NCI-H82 treated with DMSO at 0.1 percent for 48 hours (cell line): ENCODE results near the gene DDX42.
"Not testable (repeated sequence)": the region's sequence is repeated elsewhere in the genome, so short reads cannot be mapped to it uniquely, and the experiment has no call there.

Experiments used
- DNase-seq: peaks from one replicate; lab custom pipeline; 2025; ENCODE audit not compliant: unreplicated experiment; lab: John Stamatoyannopoulos, UW

DDX42 gene

GRCh38 chr17:63780507-63780906, 6.5 kb downstream of the DDX42 start:
- no peak for DNase-seq

GRCh38 chr17:63780928-63781327, 7.0 kb downstream of the DDX42 start:
- no peak for DNase-seq

- no peak for DNase-seq
Observed at GRCh38 chr17:63783522-63783921, 9.6 kb downstream of the DDX42 start.

GRCh38 chr17:63785556-63785955, 11.6 kb downstream of the DDX42 start:
- no peak for DNase-seq

- DNase-seq: no peak
Observed at GRCh38 chr17:63786117-63786516, 12.1 kb downstream of the DDX42 start.

GRCh38 chr17:63786971-63787711, 13.2 kb downstream of the DDX42 start:
- DNase-seq: no peak

GRCh38 chr17:63790057-63790456, 16.1 kb downstream of the DDX42 start:
- DNase-seq: no peak

- DNase-seq: no peak
Observed at GRCh38 chr17:63792055-63792729, 18.2 kb downstream of the DDX42 start.

GRCh38 chr17:63796375-63796774, 22.4 kb downstream of the DDX42 start:
- not testable (repeated sequence) for DNase-seq

GRCh38 chr17:63798572-63799106, 24.7 kb downstream of the DDX42 start:
- no peak for DNase-seq

GRCh38 chr17:63800783-63801182, 26.8 kb downstream of the DDX42 start:
- DNase-seq: no peak

GRCh38 chr17:63804328-63804727, 30.4 kb downstream of the DDX42 start:
- no peak for DNase-seq

- no peak for DNase-seq
Observed at GRCh38 chr17:63805591-63805990, 31.6 kb downstream of the DDX42 start.

GRCh38 chr17:63809970-63810369, 36.0 kb downstream of the DDX42 start:
- no peak for DNase-seq

- no peak for DNase-seq
Observed at GRCh38 chr17:63816123-63816522, 42.2 kb downstream of the DDX42 start.

GRCh38 chr17:63816669-63817068, 42.7 kb downstream of the DDX42 start:
- DNase-seq: no peak

GRCh38 chr17:63817736-63818385, 43.9 kb downstream of the DDX42 start:
- no peak for DNase-seq

GRCh38 chr17:63819131-63819530, 45.2 kb downstream of the DDX42 start:
- no peak for DNase-seq

GRCh38 chr17:63819585-63820537, 45.9 kb downstream of the DDX42 start:
- DNase-seq: no peak

GRCh38 chr17:63820963-63821561, 47.1 kb downstream of the DDX42 start:
- no peak for DNase-seq
